T-helper 1 cell (primary cell): ENCODE data around the gene SLC5A10.
"Not testable (repeated sequence)": the region's sequence is repeated elsewhere in the genome, so short reads cannot be mapped to it uniquely, and the experiment has no call there.

Experiments
- DNase-seq, 5 donors: peaks; one replicate each; pipeline ENCODE4 v3.0.0-alpha.2; 2012 to 2020

The SLC5A10 gene

GRCh38 chr17:18947866-18948265 lies 4.1 kb upstream of the SLC5A10 start:
- no peak for DNase-seq

GRCh38 chr17:18948476-18949006 lies 3.4 kb upstream of the SLC5A10 start:
- no peak for DNase-seq

GRCh38 chr17:18949566-18949965 lies 2.4 kb upstream of the SLC5A10 start:
- no peak for DNase-seq

- no peak for DNase-seq
Measured at GRCh38 chr17:18950346-18950745, 1.6 kb upstream of the SLC5A10 start.

- no peak for DNase-seq
Measured at GRCh38 chr17:18950944-18951905, 740 bp upstream of the SLC5A10 start.

- DNase-seq = no peak
Measured at GRCh38 chr17:18953231-18953728, 1.3 kb downstream of the SLC5A10 start.

- no peak for DNase-seq
Measured at GRCh38 chr17:18954321-18954720, 2.4 kb downstream of the SLC5A10 start.

- no peak for DNase-seq
Measured at GRCh38 chr17:18955009-18955408, 3.0 kb downstream of the SLC5A10 start.

- not testable (repeated sequence) for DNase-seq
Measured at GRCh38 chr17:18956021-18956420, 4.1 kb downstream of the SLC5A10 start.

GRCh38 chr17:18956581-18956980 lies 4.6 kb downstream of the SLC5A10 start:
- no peak for DNase-seq

GRCh38 chr17:18957831-18958230 lies 5.9 kb downstream of the SLC5A10 start:
- DNase-seq = no peak

GRCh38 chr17:18958611-18959010 lies 6.6 kb downstream of the SLC5A10 start:
- DNase-seq = no peak

- no peak for DNase-seq
Measured at GRCh38 chr17:18959071-18959844, 7.3 kb downstream of the SLC5A10 start.

GRCh38 chr17:18959845-18960240 lies 7.9 kb downstream of the SLC5A10 start:
- no peak for DNase-seq

GRCh38 chr17:18960241-18960665 lies 8.3 kb downstream of the SLC5A10 start:
- DNase-seq = no peak

GRCh38 chr17:18960803-18961511 lies 9.0 kb downstream of the SLC5A10 start:
- peak; percentile 40 to 65 (median 63) for DNase-seq

GRCh38 chr17:18961634-18962493 lies 9.9 kb downstream of the SLC5A10 start:
- DNase-seq = no peak

- DNase-seq = no peak
Measured at GRCh38 chr17:18962494-18962815, 10.5 kb downstream of the SLC5A10 start.

GRCh38 chr17:18963126-18964017 lies 11.4 kb downstream of the SLC5A10 start:
- no peak for DNase-seq

GRCh38 chr17:18964018-18964351 lies 12.0 kb downstream of the SLC5A10 start:
- no peak for DNase-seq

- no peak for DNase-seq
Measured at GRCh38 chr17:18964550-18964949, 12.6 kb downstream of the SLC5A10 start.
